GM23338 (cell line): ENCODE measurements around the gene CKM. TPM values are rescaled to one million over a fixed set of nuclear protein-coding genes. Genes with fewer than 3 reads are reported as not detected.

Experiments
- ATAC-seq: fragments of 200-7000 bp; cut with Tn5 transposase; 3 replicates; pipeline ENCODE4 v1.9.1; 2020
- DNase-seq: peaks from one replicate; pipeline ENCODE4 v3.0.0-alpha.2; 2015; ENCODE audit warnings: low spot score
- H2AFZ ChIP-seq: fragments of 200-600 bp; sonication (generic); 2 replicates; pipeline ENCODE4 v1.8.0; 2016; ENCODE audit warnings: antibody characterized with exemption, mild to moderate bottlenecking, moderate library complexity
- H3F3A ChIP-seq: fragments of 200-600 bp; sonication (generic); replicated peaks from 2 replicates; pipeline ENCODE4 v1.8.0; 2017; ENCODE audit warnings: antibody characterized with exemption, mixed run types, low read depth
- H3K27ac ChIP-seq: fragments of 200-600 bp; sonication (generic); 2 replicates; pipeline ENCODE4 v1.6.1; 2016; ENCODE audit warnings: low read depth
- H3K27me3 ChIP-seq: fragments of 200-600 bp; sonication (generic); 2 replicates; pipeline ENCODE4 v1.8.0; 2016; ENCODE audit warnings: mild to moderate bottlenecking, mixed run types, moderate library complexity; ENCODE audit not compliant: insufficient read depth
- H3K36me3 ChIP-seq: fragments of 200-600 bp; sonication (generic); 2 replicates; pipeline ENCODE4 v1.8.0; 2016; ENCODE audit warnings: mild to moderate bottlenecking; ENCODE audit not compliant: insufficient read depth
- H3K4me1 ChIP-seq: fragments of 200-600 bp; sonication (generic); 2 replicates; pipeline ENCODE4 v1.8.0; 2016; ENCODE audit warnings: mild to moderate bottlenecking, moderate library complexity; ENCODE audit not compliant: insufficient read depth
- H3K4me2 ChIP-seq: fragments of 200-600 bp; sonication (generic); 2 replicates; pipeline ENCODE4 v1.7.1; 2017; ENCODE audit warnings: mixed run types
- H3K4me3 ChIP-seq: fragments of 200-600 bp; sonication (generic); 2 replicates; pipeline ENCODE4 v1.6.1; 2016; ENCODE audit warnings: mixed run types
- H3K79me2 ChIP-seq: fragments of 200-600 bp; sonication (generic); replicated peaks from 2 replicates; pipeline ENCODE4 v1.8.0; 2017; ENCODE audit warnings: mild to moderate bottlenecking; ENCODE audit not compliant: insufficient read depth
- H3K9me2 ChIP-seq: fragments of 200-600 bp; sonication (generic); 2 replicates; pipeline ENCODE4 v1.8.0; 2017; ENCODE audit not compliant: insufficient read depth
- H4K20me1 ChIP-seq: fragments of 200-600 bp; sonication (generic); replicated peaks from 2 replicates; pipeline ENCODE4 v1.8.0; 2017; ENCODE audit warnings: mild to moderate bottlenecking; ENCODE audit not compliant: insufficient read depth
- H3K27ac Mint-ChIP-seq: 2 replicates; pipeline ENCODE4 v1.8.0; 2020; ENCODE audit warnings: inconsistent platforms, mild to moderate bottlenecking, moderate library complexity, mixed read lengths
- H3K27me3 Mint-ChIP-seq: 3 replicates; pipeline ENCODE4 v1.8.0; 2022; ENCODE audit warnings: low read depth, mild to moderate bottlenecking, moderate library complexity, mixed read lengths, inconsistent platforms; ENCODE audit not compliant: insufficient read depth, poor library complexity
- H3K36me3 Mint-ChIP-seq: 3 replicates; pipeline ENCODE4 v1.8.0; 2021; ENCODE audit warnings: low read depth, mild to moderate bottlenecking, inconsistent platforms, moderate library complexity, mixed read lengths
- H3K4me1 Mint-ChIP-seq: 3 replicates; pipeline ENCODE4 v1.8.0; 2020; ENCODE audit warnings: mild to moderate bottlenecking, inconsistent platforms, mixed read lengths
- H3K4me3 Mint-ChIP-seq: 3 replicates; pipeline ENCODE4 v1.8.0; 2021; ENCODE audit warnings: moderate library complexity, mild to moderate bottlenecking, inconsistent platforms, mixed read lengths
- H3K9me3 Mint-ChIP-seq: 3 replicates; pipeline ENCODE4 v1.8.0; 2020; ENCODE audit warnings: moderate library complexity, mild to moderate bottlenecking, inconsistent platforms, mixed read lengths
- CREB1 ChIP-seq: fragments of 250-450 bp; sonication (Bioruptor Pico); IDR thresholded peaks from 2 replicates; pipeline ENCODE4 v1.5.0; 2020; ENCODE audit warnings: low read depth, mild to moderate bottlenecking, moderate library complexity
- EZH2 ChIP-seq: fragments of 200-600 bp; sonication (generic); IDR thresholded peaks from one replicate; pipeline ENCODE4 v1.8.0; 2017; ENCODE audit warnings: antibody characterized with exemption, mild to moderate bottlenecking, low read depth; ENCODE audit not compliant: unreplicated experiment
- EZH2phosphoT487 ChIP-seq: fragments of 200-600 bp; sonication (generic); IDR thresholded peaks from one replicate; pipeline ENCODE4 v1.8.1; 2018; ENCODE audit warnings: antibody characterized with exemption; ENCODE audit not compliant: unreplicated experiment
- JUNB ChIP-seq: IDR thresholded peaks from one replicate; pipeline ENCODE4 v1.6.1; 2016; ENCODE audit warnings: antibody characterized with exemption; ENCODE audit not compliant: unreplicated experiment
- NANOG ChIP-seq: IDR thresholded peaks from 2 replicates; pipeline ENCODE4 v1.6.1; 2016; ENCODE audit warnings: antibody characterized with exemption, borderline replicate concordance
- ZNF114 ChIP-seq: fragments of 250-450 bp; sonication (Bioruptor Pico); IDR thresholded peaks from 2 replicates; pipeline ENCODE4 v1.5.0; 2020; ENCODE audit warnings: mild to moderate bottlenecking, moderate library complexity
- ZNF331 ChIP-seq: fragments of 250-450 bp; sonication (Bioruptor Pico); IDR thresholded peaks from 2 replicates; pipeline ENCODE4 v1.5.0; 2020; ENCODE audit warnings: low read depth, mild to moderate bottlenecking, moderate library complexity
- polyA plus RNA-seq: library from polyadenylated mRNA; unstranded; fragments of >200 nt; fragmentation: Nextera tagmentation; extraction: Ambion mirVana; gene quantifications from 2 replicates; pipeline ENCODE4 v1.2.1, GENCODE V29; 2016
- total RNA-seq: library from RNA; depleted of rRNA; stranded (reverse); fragments of >200 nt; shearing (Covaris generic); gene quantifications from 2 replicates; pipeline ENCODE4 v1.2.3, GENCODE V29; 2014
- TF ChIP-seq, protein P1 (sequence below): IDR thresholded peaks from one replicate; pipeline ENCODE4 v1.6.1; 2018; ENCODE audit warnings: antibody characterized with exemption; ENCODE audit not compliant: unreplicated experiment
- TF ChIP-seq, protein P2 (sequence below), 2 experiments: fragments of 200-600 bp in 1 of 2; sonication (generic) in 1 of 2; conservative IDR thresholded peaks; 2 replicates each; pipeline versions ENCODE4 v1.5.1 to v1.6.1; 2016 to 2017; ENCODE audit warnings: antibody characterized with exemption in 2 of 2, low read depth in 2 of 2, mild to moderate bottlenecking in 2 of 2, moderate library complexity in 1 of 2
- TF ChIP-seq, protein P3 (sequence below): IDR thresholded peaks from 2 replicates; pipeline ENCODE4 v1.6.1; 2016; ENCODE audit warnings: antibody characterized with exemption
- TF ChIP-seq, protein P4 (sequence below): fragments of 250-450 bp; sonication (Bioruptor Pico); IDR thresholded peaks from 2 replicates; pipeline ENCODE4 v1.5.0; 2020; ENCODE audit warnings: mild to moderate bottlenecking, moderate library complexity

Gene CKM
- total and polyA plus RNA-seq, 2 experiments from 2014 or later = not detected

DNA sequence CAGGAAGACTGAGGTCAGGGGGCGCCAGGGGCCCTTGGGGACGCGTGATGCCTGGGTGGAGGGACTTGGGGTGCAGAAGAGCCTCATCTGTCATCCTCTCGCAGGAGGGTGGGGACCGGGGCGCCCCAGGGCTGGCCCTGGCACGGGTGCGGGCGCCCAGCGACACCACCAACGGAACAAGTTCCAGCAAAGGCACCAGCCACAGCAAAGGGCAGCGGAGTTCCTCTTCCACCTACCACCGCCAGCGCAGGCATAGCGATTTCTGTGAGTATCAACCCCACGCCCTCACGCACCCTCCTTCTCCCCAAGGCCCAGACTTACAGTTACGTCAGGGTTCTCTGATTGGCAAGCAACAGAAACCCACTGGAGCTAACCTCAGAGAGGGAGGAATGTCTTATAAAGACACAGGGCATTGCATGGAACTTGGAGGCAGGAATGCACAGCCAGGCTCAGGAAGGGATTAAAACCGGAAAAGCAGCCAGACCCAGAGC, 42.2 kb downstream of the CKM start:
- H3K36me3 Mint-ChIP-seq = peaks cover 28% of the 10 kb centered on the region
- no peak overlapping the region for H3K27ac Mint-ChIP-seq
- H3K36me3 ChIP-seq = peaks cover 16% of the 10 kb centered on the region
- no peaks in the 10 kb centered on the region for H3F3A ChIP-seq
- no peak overlapping the region for H3K4me3 Mint-ChIP-seq
- no peak overlapping the region for H3K27ac ChIP-seq
- H3K9me2 ChIP-seq = no peaks in the 10 kb centered on the region
- H3K27me3 ChIP-seq = no peaks in the 10 kb centered on the region
- no peak overlapping the region for H3K4me2 ChIP-seq
- H3K4me1 Mint-ChIP-seq = no peaks in the 10 kb centered on the region; the same call in 2 of the 3 replicates
- H2AFZ ChIP-seq = no peak overlapping the region
- no peak for ATAC-seq
- H3K27me3 Mint-ChIP-seq = peaks cover 5% of the 10 kb centered on the region
- no peaks in the 10 kb centered on the region; the same call in 1 of the 2 replicates for H4K20me1 ChIP-seq
- no peak for DNase-seq
- H3K9me3 Mint-ChIP-seq = peaks cover 6% of the 10 kb centered on the region; the same call in 1 of the 3 replicates
- no peaks in the 10 kb centered on the region for H3K4me1 ChIP-seq
- no peaks in the 10 kb centered on the region for H3K79me2 ChIP-seq
- no peak overlapping the region for H3K4me3 ChIP-seq
- TF ChIP-seq CREB1 (CRISPR knock-in tag) = no peak
- TF ChIP-seq, protein P1, sequence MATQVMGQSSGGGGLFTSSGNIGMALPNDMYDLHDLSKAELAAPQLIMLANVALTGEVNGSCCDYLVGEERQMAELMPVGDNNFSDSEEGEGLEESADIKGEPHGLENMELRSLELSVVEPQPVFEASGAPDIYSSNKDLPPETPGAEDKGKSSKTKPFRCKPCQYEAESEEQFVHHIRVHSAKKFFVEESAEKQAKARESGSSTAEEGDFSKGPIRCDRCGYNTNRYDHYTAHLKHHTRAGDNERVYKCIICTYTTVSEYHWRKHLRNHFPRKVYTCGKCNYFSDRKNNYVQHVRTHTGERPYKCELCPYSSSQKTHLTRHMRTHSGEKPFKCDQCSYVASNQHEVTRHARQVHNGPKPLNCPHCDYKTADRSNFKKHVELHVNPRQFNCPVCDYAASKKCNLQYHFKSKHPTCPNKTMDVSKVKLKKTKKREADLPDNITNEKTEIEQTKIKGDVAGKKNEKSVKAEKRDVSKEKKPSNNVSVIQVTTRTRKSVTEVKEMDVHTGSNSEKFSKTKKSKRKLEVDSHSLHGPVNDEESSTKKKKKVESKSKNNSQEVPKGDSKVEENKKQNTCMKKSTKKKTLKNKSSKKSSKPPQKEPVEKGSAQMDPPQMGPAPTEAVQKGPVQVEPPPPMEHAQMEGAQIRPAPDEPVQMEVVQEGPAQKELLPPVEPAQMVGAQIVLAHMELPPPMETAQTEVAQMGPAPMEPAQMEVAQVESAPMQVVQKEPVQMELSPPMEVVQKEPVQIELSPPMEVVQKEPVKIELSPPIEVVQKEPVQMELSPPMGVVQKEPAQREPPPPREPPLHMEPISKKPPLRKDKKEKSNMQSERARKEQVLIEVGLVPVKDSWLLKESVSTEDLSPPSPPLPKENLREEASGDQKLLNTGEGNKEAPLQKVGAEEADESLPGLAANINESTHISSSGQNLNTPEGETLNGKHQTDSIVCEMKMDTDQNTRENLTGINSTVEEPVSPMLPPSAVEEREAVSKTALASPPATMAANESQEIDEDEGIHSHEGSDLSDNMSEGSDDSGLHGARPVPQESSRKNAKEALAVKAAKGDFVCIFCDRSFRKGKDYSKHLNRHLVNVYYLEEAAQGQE = no peak
- no peak for TF ChIP-seq ZNF114
- TF ChIP-seq ZNF331 (CRISPR knock-in tag) = no peak
- TF ChIP-seq, protein P2, sequence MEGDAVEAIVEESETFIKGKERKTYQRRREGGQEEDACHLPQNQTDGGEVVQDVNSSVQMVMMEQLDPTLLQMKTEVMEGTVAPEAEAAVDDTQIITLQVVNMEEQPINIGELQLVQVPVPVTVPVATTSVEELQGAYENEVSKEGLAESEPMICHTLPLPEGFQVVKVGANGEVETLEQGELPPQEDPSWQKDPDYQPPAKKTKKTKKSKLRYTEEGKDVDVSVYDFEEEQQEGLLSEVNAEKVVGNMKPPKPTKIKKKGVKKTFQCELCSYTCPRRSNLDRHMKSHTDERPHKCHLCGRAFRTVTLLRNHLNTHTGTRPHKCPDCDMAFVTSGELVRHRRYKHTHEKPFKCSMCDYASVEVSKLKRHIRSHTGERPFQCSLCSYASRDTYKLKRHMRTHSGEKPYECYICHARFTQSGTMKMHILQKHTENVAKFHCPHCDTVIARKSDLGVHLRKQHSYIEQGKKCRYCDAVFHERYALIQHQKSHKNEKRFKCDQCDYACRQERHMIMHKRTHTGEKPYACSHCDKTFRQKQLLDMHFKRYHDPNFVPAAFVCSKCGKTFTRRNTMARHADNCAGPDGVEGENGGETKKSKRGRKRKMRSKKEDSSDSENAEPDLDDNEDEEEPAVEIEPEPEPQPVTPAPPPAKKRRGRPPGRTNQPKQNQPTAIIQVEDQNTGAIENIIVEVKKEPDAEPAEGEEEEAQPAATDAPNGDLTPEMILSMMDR (conservative IDR thresholded peaks at IDR 0.05; ENCODE audit: low read depth in 2 of 2) = no peak
- no peak for TF ChIP-seq EZH2phosphoT487
- no peak for TF ChIP-seq JUNB
- no peak for TF ChIP-seq EZH2
- TF ChIP-seq, protein P3, sequence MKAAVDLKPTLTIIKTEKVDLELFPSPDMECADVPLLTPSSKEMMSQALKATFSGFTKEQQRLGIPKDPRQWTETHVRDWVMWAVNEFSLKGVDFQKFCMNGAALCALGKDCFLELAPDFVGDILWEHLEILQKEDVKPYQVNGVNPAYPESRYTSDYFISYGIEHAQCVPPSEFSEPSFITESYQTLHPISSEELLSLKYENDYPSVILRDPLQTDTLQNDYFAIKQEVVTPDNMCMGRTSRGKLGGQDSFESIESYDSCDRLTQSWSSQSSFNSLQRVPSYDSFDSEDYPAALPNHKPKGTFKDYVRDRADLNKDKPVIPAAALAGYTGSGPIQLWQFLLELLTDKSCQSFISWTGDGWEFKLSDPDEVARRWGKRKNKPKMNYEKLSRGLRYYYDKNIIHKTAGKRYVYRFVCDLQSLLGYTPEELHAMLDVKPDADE = no peak
- TF ChIP-seq, protein P4, sequence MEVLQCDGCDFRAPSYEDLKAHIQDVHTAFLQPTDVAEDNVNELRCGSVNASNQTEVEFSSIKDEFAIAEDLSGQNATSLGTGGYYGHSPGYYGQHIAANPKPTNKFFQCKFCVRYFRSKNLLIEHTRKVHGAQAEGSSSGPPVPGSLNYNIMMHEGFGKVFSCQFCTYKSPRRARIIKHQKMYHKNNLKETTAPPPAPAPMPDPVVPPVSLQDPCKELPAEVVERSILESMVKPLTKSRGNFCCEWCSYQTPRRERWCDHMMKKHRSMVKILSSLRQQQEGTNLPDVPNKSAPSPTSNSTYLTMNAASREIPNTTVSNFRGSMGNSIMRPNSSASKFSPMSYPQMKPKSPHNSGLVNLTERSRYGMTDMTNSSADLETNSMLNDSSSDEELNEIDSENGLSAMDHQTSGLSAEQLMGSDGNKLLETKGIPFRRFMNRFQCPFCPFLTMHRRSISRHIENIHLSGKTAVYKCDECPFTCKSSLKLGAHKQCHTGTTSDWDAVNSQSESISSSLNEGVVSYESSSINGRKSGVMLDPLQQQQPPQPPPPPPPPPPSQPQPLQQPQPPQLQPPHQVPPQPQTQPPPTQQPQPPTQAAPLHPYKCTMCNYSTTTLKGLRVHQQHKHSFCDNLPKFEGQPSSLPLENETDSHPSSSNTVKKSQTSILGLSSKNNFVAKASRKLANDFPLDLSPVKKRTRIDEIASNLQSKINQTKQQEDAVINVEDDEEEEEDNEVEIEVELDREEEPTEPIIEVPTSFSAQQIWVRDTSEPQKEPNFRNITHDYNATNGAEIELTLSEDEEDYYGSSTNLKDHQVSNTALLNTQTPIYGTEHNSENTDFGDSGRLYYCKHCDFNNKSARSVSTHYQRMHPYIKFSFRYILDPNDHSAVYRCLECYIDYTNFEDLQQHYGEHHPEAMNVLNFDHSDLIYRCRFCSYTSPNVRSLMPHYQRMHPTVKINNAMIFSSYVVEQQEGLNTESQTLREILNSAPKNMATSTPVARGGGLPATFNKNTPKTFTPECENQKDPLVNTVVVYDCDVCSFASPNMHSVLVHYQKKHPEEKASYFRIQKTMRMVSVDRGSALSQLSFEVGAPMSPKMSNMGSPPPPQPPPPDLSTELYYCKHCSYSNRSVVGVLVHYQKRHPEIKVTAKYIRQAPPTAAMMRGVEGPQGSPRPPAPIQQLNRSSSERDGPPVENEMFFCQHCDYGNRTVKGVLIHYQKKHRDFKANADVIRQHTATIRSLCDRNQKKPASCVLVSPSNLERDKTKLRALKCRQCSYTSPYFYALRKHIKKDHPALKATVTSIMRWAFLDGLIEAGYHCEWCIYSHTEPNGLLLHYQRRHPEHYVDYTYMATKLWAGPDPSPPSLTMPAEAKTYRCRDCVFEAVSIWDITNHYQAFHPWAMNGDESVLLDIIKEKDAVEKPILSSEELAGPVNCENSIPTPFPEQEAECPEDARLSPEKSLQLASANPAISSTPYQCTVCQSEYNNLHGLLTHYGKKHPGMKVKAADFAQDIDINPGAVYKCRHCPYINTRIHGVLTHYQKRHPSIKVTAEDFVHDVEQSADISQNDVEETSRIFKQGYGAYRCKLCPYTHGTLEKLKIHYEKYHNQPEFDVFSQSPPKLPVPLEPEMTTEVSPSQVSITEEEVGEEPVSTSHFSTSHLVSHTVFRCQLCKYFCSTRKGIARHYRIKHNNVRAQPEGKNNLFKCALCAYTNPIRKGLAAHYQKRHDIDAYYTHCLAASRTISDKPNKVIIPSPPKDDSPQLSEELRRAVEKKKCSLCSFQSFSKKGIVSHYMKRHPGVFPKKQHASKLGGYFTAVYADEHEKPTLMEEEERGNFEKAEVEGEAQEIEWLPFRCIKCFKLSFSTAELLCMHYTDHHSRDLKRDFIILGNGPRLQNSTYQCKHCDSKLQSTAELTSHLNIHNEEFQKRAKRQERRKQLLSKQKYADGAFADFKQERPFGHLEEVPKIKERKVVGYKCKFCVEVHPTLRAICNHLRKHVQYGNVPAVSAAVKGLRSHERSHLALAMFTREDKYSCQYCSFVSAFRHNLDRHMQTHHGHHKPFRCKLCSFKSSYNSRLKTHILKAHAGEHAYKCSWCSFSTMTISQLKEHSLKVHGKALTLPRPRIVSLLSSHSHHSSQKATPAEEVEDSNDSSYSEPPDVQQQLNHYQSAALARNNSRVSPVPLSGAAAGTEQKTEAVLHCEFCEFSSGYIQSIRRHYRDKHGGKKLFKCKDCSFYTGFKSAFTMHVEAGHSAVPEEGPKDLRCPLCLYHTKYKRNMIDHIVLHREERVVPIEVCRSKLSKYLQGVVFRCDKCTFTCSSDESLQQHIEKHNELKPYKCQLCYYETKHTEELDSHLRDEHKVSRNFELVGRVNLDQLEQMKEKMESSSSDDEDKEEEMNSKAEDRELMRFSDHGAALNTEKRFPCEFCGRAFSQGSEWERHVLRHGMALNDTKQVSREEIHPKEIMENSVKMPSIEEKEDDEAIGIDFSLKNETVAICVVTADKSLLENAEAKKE (CRISPR knock-in tag) = no peak
- TF ChIP-seq NANOG = no peak
